Kidney epithelial cell (primary cell): ENCODE measurements around the gene MAGED1. TPM values are rescaled to one million over a fixed set of nuclear protein-coding genes. Genes with fewer than 3 reads are reported as not detected.

Source experiments
- DNase-seq: peaks from one replicate; pipeline ENCODE4 v3.0.0-alpha.2; 2010; ENCODE audit warnings: low read depth
- H3K27me3 ChIP-seq: 2 replicates; pipeline ENCODE4 v1.6.0; 2011; ENCODE audit warnings: low read length; ENCODE audit not compliant: control insufficient read depth, insufficient read depth
- H3K36me3 ChIP-seq: 2 replicates; pipeline ENCODE4 v1.5.1; 2011; ENCODE audit warnings: low read length; ENCODE audit not compliant: control insufficient read depth, insufficient read depth
- H3K4me3 ChIP-seq: 2 replicates; pipeline ENCODE4 v1.5.1; 2011; ENCODE audit warnings: low read depth, mild to moderate bottlenecking, control low read depth, low read length
- CTCF ChIP-seq: IDR thresholded peaks from 2 replicates; pipeline ENCODE4 v1.5.1; 2011; ENCODE audit warnings: mild to moderate bottlenecking, moderate library complexity, low read length, control low read depth, inconsistent platforms; ENCODE audit not compliant: insufficient read depth, poor library complexity, severe bottlenecking
- total RNA-seq: library from RNA; depleted of rRNA; stranded (reverse); fragments of >200 nt; gene quantifications from 2 replicates; pipeline ENCODE4 v1.2.3, GENCODE V29; 2015

The MAGED1 gene
- total RNA-seq: 71.8 and 79.9 TPM in 2 replicates

GRCh38 chrX:51892921-51893745 is at the start of gene MAGED1:
Gene MAGED1, plus strand, starts transcription at chrX:51893623. Its CDS starts 682 bp downstream, at chrX:51894305.
- no peaks in the 10 kb centered on the region for H3K27me3 ChIP-seq
- peak; percentile 63 for DNase-seq
- TF ChIP-seq CTCF: no peak
- H3K4me3 ChIP-seq: peak within 1 kb of the TSS; percentile 54
- H3K36me3 ChIP-seq: peaks cover 3% of the 10 kb centered on the region

- no peaks in the 10 kb centered on the region for H3K36me3 ChIP-seq
- no peak for DNase-seq
- no peaks in the 10 kb centered on the region for H3K27me3 ChIP-seq
- no peak overlapping the region for H3K4me3 ChIP-seq
- TF ChIP-seq CTCF: no peak
These were observed 46.0 kb upstream of the MAGED1 start for GRCh38 chrX:51847463-51847862.

- no peak for TF ChIP-seq CTCF
- no peaks in the 10 kb centered on the region for H3K36me3 ChIP-seq
- H3K4me3 ChIP-seq: no peak overlapping the region
- no peak for DNase-seq
- no peaks in the 10 kb centered on the region for H3K27me3 ChIP-seq
These were observed 41.8 kb upstream of the MAGED1 start for GRCh38 chrX:51851507-51852085.

- Histone ChIP-seq H3K27me3 (no peaks in the 10 kb centered on the region), H3K36me3 (no peaks in the 10 kb centered on the region), H3K4me3 (no peak overlapping the region)
- no peak for DNase-seq
- no peak for TF ChIP-seq CTCF
These were observed 41.3 kb upstream of the MAGED1 start for GRCh38 chrX:51852096-51852495.

GRCh38 chrX:51852621-51853020 is 40.8 kb upstream of the MAGED1 start:
- no peak for TF ChIP-seq CTCF
- no peak for DNase-seq
- Histone ChIP-seq H3K27me3 (no peaks in the 10 kb centered on the region), H3K4me3 (no peak overlapping the region), H3K36me3 (no peaks in the 10 kb centered on the region)
